Fibroblast of pulmonary artery (primary cell): ENCODE data around the gene IFITM10.
"Not testable (repeated sequence)": the region's sequence is repeated elsewhere in the genome, so short reads cannot be mapped to it uniquely, and the experiment has no call there.

ENCODE experiments used
- DNase-seq: peaks from one replicate; pipeline ENCODE4 v3.0.0-alpha.2; 2010; ENCODE audit warnings: low read depth
- H3K4me3 ChIP-seq: replicated peaks from 2 replicates; pipeline ENCODE4 v1.5.1; 2011; ENCODE audit warnings: low read depth, mild to moderate bottlenecking, control low read depth, low read length, moderate library complexity
- TF ChIP-seq, protein P1 (sequence below): IDR thresholded peaks from 2 replicates; pipeline ENCODE4 v1.5.1; 2011; ENCODE audit warnings: mild to moderate bottlenecking, control low read depth, low read length, inconsistent platforms; ENCODE audit errors: missing control alignments

The IFITM10 gene

DNA sequence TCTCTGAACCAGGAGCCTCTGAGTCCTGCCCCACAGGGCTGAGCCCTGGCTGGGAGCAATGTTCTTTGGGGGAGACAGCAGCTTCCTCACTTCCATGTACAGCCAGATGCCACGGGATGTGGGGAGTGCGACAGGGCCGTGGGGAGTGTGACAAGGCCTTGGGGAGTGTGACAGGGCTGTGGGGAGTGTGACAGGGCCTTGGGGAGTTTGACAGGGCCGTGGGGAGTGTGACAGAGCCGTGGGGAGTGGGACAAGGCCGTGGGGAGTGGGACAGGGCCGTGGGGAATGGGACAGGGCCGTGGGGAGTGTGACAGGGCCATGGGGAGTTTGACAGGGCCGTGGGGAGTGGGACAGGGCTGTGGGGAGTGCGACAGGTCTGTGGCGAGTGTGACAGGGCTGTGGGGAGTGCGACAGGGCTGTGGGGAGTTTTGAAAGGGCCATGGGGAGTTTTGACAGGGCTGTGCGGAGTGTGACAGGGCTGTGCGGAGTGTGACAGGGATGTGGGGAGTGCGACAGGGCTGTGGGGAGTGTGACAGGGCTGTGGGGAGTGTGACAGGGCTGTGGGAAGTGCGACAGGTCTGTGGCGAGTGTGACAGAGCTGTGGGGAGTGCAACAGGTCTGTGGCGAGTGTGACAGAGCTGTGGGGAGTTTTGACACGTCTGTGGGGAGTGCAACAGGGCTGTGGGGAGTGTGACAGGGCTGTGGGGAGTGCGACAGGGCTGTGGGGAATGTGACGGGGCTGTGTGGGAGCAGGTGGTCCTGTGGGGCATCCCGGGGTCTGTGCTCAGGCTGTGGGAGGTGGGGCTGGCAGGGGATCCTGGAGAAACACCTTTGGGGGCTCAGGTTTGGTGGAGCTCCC, 60.0 kb downstream of the IFITM10 start:
- no peak for DNase-seq

DNA sequence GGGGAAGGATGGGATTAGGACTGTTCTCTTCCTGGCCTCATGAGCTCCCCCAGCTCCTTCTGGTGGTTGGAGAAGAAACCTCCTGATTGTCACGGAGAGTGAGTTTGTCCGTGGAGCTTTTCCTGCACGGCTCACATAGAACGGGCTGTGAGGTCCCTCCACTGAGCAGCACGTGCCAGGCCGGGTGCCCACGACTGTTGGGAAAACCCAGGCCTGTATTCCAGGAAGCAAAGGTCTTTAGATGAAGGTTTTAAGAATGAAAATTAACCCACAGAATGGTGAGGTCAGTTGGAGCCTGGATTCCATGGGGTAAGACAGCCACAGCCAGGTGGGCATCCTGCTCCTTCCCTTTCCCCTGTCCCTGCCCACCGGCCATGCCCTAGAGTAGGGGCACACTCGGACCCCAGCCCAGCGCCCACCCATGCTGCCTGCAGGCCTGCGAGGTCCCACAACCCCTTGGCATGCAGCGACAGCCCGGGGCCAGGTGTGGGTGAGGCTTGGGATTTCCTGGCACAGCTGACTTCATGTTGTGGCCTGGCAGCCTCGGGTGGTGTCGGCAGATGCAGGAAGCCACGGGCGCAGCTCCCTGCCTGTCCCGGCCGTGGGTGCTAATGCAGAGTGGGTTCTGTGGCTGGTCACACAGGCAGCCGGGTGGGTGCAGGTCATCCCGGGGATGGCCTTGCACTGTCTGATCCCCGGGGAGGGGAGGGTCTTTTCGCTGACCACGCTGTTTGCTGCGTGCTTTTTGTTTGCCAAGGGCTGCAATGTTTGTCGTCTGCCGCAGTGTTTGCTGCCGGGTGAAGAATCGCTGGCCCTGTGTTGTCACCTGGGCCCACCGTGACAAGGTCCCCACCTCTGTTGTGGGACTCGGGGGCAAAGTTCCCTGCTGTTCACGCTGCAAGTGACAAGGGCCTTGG, 60.9 kb downstream of the IFITM10 start:
- DNase-seq, H3K4me3 ChIP-seq: not testable (repeated sequence)

More for the DNA sequence above, 60.0 kb downstream of the IFITM10 start:
- H3K4me3 ChIP-seq: no peak overlapping the region
- TF ChIP-seq, protein P1, sequence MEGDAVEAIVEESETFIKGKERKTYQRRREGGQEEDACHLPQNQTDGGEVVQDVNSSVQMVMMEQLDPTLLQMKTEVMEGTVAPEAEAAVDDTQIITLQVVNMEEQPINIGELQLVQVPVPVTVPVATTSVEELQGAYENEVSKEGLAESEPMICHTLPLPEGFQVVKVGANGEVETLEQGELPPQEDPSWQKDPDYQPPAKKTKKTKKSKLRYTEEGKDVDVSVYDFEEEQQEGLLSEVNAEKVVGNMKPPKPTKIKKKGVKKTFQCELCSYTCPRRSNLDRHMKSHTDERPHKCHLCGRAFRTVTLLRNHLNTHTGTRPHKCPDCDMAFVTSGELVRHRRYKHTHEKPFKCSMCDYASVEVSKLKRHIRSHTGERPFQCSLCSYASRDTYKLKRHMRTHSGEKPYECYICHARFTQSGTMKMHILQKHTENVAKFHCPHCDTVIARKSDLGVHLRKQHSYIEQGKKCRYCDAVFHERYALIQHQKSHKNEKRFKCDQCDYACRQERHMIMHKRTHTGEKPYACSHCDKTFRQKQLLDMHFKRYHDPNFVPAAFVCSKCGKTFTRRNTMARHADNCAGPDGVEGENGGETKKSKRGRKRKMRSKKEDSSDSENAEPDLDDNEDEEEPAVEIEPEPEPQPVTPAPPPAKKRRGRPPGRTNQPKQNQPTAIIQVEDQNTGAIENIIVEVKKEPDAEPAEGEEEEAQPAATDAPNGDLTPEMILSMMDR: no peak

DNA sequence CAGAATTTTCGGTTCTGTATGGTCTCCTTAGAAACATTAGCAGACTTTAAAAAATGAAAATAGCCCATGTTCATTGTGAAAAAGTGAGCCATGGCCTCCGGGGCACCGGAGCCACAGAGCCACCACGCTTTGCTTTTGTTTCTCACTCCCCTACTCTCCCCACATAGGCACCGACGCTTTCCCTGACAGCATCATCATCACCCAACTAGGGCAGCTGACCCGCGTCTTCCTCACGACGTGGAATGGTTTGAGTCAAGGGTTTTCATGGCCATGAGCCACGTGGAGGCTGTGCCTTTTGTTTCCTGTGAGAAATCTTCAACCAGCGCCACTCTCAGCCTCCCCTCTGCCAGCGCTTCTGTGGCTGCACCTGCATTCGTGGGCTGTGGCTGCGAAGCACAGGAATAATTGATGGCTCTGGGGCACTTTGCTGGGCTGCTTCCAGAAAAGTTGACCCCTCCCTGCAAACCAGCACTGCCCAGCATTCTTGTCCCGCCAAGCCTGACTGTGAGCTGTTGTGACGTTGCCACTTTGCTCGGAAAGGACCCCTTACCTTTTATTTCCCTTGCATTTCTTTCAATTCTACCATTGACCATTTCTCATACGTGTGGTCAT, 62.0 kb downstream of the IFITM10 start:
- H3K4me3 ChIP-seq, DNase-seq: not testable (repeated sequence)

DNA sequence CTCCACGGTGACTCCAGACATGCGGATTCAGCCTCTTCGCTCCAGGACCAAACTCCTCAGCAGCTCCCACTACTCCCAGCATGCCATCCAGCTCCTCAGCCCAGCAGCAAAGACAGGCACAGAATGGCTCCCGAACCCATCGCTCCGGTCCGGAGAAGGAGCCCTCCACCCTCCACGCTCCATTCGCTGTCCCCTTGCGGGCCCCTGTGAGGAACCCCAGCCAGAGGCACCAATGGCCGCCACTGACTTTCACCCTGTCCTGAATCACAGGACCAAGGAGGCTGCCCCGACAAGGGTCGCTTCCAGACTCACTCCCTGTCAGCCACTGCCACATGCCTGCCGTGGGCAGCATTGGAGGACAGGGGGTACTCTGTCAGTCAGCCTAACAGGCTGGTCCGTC, 64.2 kb downstream of the IFITM10 start:
- H3K4me3 ChIP-seq: not testable (repeated sequence)

DNA sequence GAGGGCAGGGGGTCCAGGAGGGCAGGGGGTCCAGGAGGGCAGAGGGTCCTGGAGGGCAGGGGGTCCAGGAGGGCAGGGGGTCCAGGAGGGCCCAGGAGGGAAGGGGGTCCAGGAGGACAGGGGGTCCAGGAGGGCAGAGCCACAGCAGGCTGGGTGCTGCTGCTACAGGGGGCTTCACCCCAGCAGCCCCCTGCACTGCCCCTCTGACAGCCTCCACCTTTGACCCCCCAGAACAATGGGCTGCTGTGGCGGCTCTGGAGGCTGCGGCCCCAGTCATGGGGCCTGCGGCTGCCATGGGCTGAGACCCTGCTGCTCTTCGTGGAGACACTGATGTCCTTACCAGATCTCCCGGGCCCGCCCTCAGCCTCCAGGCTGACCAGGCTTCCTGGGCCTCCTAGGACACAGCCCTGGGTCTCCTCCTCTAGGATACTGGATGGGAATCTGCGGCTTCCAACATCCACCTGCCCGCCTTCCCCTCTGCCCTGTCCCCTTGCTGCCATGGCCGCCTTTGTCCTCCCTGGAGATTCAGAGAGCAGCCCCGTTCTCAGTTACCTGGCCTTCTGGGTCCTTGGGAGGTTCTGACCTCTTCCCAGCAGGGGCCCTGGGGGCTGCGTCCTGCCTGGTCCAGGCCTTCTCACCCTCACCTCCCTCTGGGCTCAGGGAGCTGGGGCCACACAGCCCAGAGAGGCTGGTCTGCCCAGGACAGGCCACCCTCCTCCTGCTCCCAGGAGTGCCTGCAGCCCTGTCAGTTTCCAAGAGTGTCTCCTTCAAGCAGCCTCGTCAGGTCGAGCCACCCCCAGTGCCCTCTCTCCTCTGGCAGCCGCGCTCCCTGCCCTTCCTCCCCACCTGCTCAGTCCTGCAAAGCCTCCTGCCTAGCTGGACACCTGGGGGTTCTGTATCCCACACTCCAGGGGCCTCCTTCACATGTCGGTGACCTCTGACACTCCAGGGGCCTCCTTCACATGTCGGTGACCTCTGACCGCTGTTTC, 65.2 kb downstream of the IFITM10 start:
- H3K4me3 ChIP-seq, DNase-seq: not testable (repeated sequence)

More for the DNA sequence above, 64.2 kb downstream of the IFITM10 start:
- not testable (repeated sequence) for DNase-seq

DNA sequence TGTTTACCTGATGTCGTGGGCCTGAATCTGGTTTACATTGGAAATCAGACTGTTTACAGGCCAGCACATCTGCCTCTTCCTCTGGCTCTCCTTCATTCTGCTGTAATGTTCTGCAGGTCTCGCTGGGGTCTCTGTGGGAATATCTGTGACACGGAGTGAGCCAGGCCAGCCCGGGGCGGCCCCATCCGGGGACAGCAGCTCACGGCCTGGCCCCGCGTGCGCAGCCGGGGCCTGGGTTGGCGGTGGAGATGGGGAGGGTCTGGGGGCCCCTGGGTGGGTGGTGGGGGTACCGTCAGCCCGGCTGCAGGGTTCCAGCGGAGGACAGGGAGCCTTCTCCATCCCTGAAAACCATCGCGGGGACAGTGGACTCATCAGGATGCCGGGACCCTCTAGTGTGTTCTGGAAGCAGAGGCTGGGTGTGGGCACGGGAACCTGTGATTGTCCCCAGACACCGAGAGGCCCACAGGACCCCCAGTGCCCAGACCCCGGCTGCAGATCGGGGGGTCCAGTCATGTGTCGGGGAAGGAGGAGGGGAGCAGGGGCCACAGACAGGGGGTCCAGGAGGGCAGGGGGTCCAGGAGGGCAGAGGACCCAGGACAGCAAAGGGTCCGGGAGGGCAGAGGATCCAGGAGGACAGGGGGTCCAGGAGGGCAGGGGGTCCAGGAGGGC, 66.4 kb downstream of the IFITM10 start:
- not testable (repeated sequence) for DNase-seq, H3K4me3 ChIP-seq

DNA sequence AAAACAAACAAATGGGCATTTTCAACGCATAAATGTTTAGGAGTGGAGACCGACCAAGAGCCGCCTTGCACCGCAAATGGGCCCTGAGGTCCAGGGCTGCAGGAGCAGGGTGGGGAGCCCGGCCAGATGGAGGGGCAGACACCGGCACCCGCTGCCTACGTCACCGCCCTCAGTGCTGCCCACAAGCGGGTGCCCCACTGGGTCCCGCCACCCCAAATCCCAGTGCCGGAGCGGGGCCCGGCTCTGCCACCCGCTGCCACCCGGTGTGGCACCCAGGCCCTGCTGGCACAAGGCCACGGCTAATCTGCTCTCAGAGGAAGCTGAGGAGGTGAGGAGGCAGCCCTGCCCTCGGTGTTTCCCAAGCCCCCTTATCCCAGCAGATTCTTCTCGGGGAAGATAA, 67.2 kb downstream of the IFITM10 start:
- H3K4me3 ChIP-seq, DNase-seq: not testable (repeated sequence)
